Common myeloid progenitor, CD34-positive (primary cell): ENCODE measurements around the gene PRICKLE1.

ENCODE experiments used
- CTCF ChIA-PET: fragments of 350-600 bp; sonication (Branson Sonifier 250); formaldehyde crosslinking; loops from one replicate; lab custom pipeline; 2021; ENCODE audit warnings: antibody characterized with exemption; lab: Charles Lee
- POLR2A ChIA-PET: fragments of 350-600 bp; sonication (Branson Sonifier 250); formaldehyde crosslinking; loops from one replicate; lab custom pipeline; 2021; ENCODE audit warnings: antibody characterized with exemption; lab: Charles Lee
- DNase-seq, 3 donors: peaks; one replicate each; pipeline versions ENCODE4 v3.0.0 to v3.0.0-alpha.2; 2013
- H3K27ac ChIP-seq, 2 experiments: 1 replicate in 1 of 2; 2 replicates in 1 of 2; pipeline ENCODE4 v1.7.0; 2013; ENCODE audit warnings: inconsistent platforms in 2 of 2, low read length in 2 of 2, mild to moderate bottlenecking in 2 of 2, low read depth in 1 of 2, moderate library complexity in 1 of 2; ENCODE audit not compliant: severe bottlenecking in 2 of 2, insufficient read depth in 1 of 2, poor library complexity in 1 of 2
- H3K27me3 ChIP-seq, 5 experiments: replicated peaks in 2 of 5; 1 replicate in 3 of 5; 2 replicates in 2 of 5; pipeline versions ENCODE4 v1.6.1 to v1.7.0; 2013; ENCODE audit warnings: low read length in 4 of 5, mild to moderate bottlenecking in 2 of 5, moderate library complexity in 2 of 5, inconsistent platforms in 1 of 5; ENCODE audit not compliant: insufficient read depth in 5 of 5, control insufficient read depth in 4 of 5
- H3K36me3 ChIP-seq, 4 experiments: 1 replicate in 2 of 4; 2 replicates in 2 of 4; pipeline versions ENCODE4 v1.6.1 to v1.7.0; 2013; ENCODE audit warnings: low read length in 3 of 4, control low read depth in 1 of 4, mild to moderate bottlenecking in 1 of 4; ENCODE audit not compliant: control insufficient read depth in 4 of 4, insufficient read depth in 4 of 4
- H3K4me1 ChIP-seq, 4 experiments: 1 replicate in 3 of 4; 2 replicates in 1 of 4; pipeline versions ENCODE4 v1.6.1 to v1.7.1; 2013; ENCODE audit warnings: low read length in 3 of 4, mild to moderate bottlenecking in 3 of 4, control low read depth in 1 of 4, inconsistent platforms in 1 of 4, moderate library complexity in 1 of 4; ENCODE audit not compliant: control insufficient read depth in 4 of 4, insufficient read depth in 4 of 4; ENCODE audit errors: control extremely low read depth in 1 of 4
- H3K4me3 ChIP-seq, 7 experiments: 1 replicate in 4 of 7; 2 replicates in 3 of 7; pipeline versions ENCODE4 v1.5.1 to v1.7.0; 2013; ENCODE audit warnings: mild to moderate bottlenecking in 7 of 7, low read length in 6 of 7, moderate library complexity in 6 of 7, inconsistent platforms in 2 of 7, low read depth in 2 of 7, control low read depth in 1 of 7; ENCODE audit not compliant: insufficient read depth in 4 of 7, control insufficient read depth in 1 of 7; ENCODE audit errors: extremely low read depth in 1 of 7
- H3K9me3 ChIP-seq, 5 experiments: 1 replicate in 4 of 5; 2 replicates in 1 of 5; pipeline versions ENCODE4 v1.6.1 to v1.7.1; 2013; ENCODE audit warnings: low read length in 4 of 5, mild to moderate bottlenecking in 2 of 5, inconsistent platforms in 1 of 5, low read depth in 1 of 5, moderate library complexity in 1 of 5; ENCODE audit not compliant: control insufficient read depth in 4 of 5, insufficient read depth in 2 of 5; ENCODE audit errors: control extremely low read depth in 1 of 5
- WGBS: methylation state at CpG from one replicate; pipeline ENCODE4 v1.1.5; 2013; ENCODE audit not compliant: insufficient coverage; 5-methylcytosine and 5-hydroxymethylcytosine counted together

Gene PRICKLE1

DNA sequence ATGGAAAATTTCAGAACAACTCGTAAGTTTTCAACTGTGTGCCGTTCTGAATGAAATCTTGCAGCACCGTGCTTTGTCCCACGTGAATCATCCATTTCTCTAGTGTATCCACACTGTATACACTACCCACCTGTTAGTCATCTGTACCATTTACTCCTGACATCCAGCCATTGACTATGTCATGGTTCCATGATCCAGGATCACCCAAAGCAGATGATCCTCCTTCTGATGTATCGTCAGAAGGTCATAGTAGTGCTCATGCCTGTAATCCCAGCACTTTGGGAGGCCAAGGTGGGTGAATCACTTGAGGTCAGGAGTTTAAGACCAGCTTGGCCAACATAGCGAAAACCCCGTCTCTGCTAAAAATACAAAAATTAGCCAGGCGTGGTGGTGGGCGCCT, 140.7 kb downstream of the PRICKLE1 start:
- Histone ChIP-seq H3K9me3 (peaks cover 0 to 6% (median 2%) of the 10 kb centered on the region in 5 experiments), H3K4me1 (no peaks in the 10 kb centered on the region), H3K4me3 (no peak overlapping the region), H3K36me3 (peaks cover 6 to 44% (median 21%) of the 10 kb centered on the region in 4 experiments), H3K27me3 (no peaks in the 10 kb centered on the region), H3K27ac (no peak overlapping the region)
- DNase-seq: no peak
- WGBS: 99% methylated on average over 6 of the region's 9 CpGs
- ChIA-PET CTCF (no interaction called here), POLR2A (no interaction called here)

DNA sequence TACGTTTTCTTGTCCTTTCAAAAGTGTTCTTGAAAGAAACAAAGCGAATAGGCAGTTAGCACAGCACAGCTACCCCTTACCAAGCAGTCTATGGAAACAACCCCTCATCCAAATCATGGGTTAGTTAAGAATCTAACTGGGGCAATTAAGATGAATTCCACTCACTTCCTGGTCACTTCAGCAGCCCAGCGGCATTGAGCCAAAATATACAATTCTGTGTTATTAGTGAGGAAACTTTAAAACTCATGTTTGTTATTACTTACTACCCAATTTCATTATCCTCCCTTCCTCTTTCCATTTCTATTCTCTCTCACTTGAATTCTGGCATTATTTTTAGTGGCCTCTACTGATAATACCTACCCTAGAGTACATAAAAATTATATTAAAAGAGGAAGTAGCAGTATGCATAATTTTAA, 142.2 kb downstream of the PRICKLE1 start:
- CTCF ChIA-PET: no interaction called here
- Histone ChIP-seq H3K4me1 (no peaks in the 10 kb centered on the region), H3K4me3 (no peak overlapping the region), H3K9me3 (peaks cover 0 to 18% (median 9%) of the 10 kb centered on the region in 5 experiments), H3K36me3 (peaks cover 17 to 59% (median 30%) of the 10 kb centered on the region in 4 experiments), H3K27ac (no peak overlapping the region), H3K27me3 (no peaks in the 10 kb centered on the region)
- DNase-seq: peak in 1 of 3 donors; percentile 24
- POLR2A ChIA-PET: no interaction called here
- WGBS: 100% methylated on average over 1 of the region's 3 CpGs

DNA sequence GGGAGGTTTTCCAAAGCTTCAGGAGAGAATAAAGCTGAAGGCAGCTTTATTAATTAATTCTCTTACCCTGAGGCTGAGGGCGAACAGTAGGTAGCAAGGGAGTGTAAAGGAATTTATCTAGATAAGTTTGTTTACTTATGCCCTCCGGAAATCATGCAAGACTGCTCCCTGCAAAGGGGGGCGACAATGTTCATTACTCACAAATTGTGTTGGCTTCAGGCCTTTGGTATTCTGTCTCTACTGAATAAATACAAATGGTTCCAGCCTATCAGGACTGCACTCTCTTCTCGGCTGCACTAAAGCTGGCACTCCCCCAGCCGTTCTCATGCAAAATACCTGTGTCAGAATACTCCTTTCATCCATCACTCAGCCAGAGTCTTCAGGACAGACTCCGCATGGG, 142.8 kb downstream of the PRICKLE1 start:
- 97% methylated on average over 4 of the region's 6 CpGs for WGBS
- Histone ChIP-seq H3K36me3 (peaks cover 20 to 65% (median 34%) of the 10 kb centered on the region in 4 experiments), H3K4me1 (no peaks in the 10 kb centered on the region), H3K4me3 (no peak overlapping the region), H3K27ac (no peak overlapping the region), H3K27me3 (no peaks in the 10 kb centered on the region), H3K9me3 (peaks cover 0 to 18% (median 13%) of the 10 kb centered on the region in 5 experiments)
- CTCF ChIA-PET: no interaction called here
- DNase-seq: no peak
- POLR2A ChIA-PET: no interaction called here

DNA sequence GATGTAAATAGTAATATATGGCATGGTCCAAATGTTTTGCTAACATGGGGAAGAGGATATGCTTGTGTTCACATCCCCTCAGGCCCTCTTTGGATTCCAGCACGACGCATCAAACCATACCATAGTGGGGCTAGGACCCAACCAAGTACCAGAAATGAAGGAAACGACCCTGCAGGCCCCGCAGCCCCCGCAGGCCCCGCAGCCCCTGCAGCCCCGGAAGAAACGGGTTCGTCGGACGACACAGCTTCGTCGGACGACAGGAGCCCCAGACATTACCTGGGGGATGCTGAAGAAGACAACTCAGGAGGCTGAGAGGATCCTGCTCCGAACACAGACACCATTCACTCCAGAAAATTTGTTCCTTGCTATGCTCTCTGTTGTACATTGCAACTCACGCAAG, 143.7 kb downstream of the PRICKLE1 start:
- no peak overlapping the region for H3K27ac ChIP-seq
- H3K9me3 ChIP-seq: peaks cover 0 to 18% (median 13%) of the 10 kb centered on the region in 5 experiments
- WGBS: 95% methylated on average over 13 of the region's 16 CpGs
- H3K4me3 ChIP-seq: no peak overlapping the region
- no peaks in the 10 kb centered on the region for H3K27me3 ChIP-seq
- H3K36me3 ChIP-seq: peaks cover 24 to 69% (median 39%) of the 10 kb centered on the region in 4 experiments
- no peak for DNase-seq
- ChIA-PET CTCF (no interaction called here), POLR2A (no interaction called here)
- no peaks in the 10 kb centered on the region for H3K4me1 ChIP-seq

DNA sequence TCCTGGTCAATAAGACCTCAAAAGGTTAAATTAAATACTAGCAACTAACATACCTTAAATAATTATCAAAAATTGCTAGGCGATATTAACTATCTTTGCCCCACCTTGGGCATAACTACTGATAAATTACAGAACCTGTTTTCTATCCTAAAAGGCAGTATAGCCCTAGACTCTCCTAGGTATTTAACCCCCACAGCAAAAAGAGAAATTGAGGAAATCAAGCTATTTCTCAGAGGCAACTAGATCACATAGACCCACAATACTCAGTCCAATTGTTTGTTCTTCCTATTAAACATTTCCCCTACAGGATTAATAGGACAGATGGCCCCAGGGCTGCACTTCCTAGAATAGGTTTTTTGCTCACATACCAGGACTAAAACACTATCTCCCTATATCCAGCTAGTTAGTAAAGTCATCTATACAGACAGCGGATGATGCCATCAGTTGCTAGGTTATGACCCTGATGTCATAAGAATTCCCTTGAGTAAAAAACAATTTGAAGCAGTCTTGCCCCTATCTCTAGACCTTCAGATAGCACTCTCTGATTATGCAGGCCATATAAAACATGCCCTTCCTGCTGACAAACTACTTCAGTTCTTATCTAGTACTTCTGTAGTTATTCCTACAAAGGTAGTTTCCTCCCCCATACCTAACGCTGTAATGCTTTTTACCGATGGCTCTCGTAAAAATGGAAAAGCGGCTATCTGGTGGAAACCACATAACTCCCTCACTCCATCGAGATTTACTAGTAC, 145.2 kb downstream of the PRICKLE1 start:
- peaks cover 20 to 72% (median 38%) of the 10 kb centered on the region in 4 experiments for H3K36me3 ChIP-seq
- ChIA-PET POLR2A (no interaction called here), CTCF (no interaction called here)
- no peaks in the 10 kb centered on the region for H3K4me1 ChIP-seq
- peak in 1 of 3 donors; percentile 8 for DNase-seq
- no peaks in the 10 kb centered on the region for H3K27me3 ChIP-seq
- H3K9me3 ChIP-seq: peaks cover 0 to 18% (median 13%) of the 10 kb centered on the region in 5 experiments
- no peak overlapping the region for H3K27ac ChIP-seq
- WGBS: 97% methylated on average over 7 of the region's 7 CpGs
- no peak overlapping the region for H3K4me3 ChIP-seq

DNA sequence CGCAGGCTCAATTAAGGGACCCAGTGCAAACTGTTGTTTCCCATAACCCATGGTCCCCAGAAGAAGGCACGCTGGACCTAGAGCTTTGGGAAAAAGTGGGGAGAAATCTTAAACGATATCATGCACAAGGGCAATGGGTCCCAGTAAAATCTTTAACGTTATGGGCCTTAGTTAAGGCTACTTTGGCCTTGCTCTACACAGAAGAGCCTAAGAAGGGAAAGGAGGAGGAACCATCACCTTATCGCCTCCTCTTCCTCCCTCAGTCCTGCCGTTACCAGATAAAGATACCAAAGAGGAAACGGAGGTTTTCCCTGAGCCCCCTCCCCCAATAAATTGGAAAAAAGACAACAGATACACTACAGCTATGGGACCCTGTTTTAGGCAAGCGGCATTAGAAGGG, 146.7 kb downstream of the PRICKLE1 start:
- ChIA-PET POLR2A (no interaction called here), CTCF (interaction anchor here (0.8 to 1.0 kb wide), 3 partner anchors 8 to 38 kb away, joined by 3 read pairs; no protein-coding TSS in a partner anchor)
- H3K4me3 ChIP-seq: no peak overlapping the region
- H3K27ac ChIP-seq: peak overlapping the region in 1 of 2 experiments; percentile 52
- no peaks in the 10 kb centered on the region for H3K27me3 ChIP-seq
- H3K9me3 ChIP-seq: peaks cover 0 to 18% (median 13%) of the 10 kb centered on the region in 5 experiments
- 92% methylated on average over 4 of the region's 8 CpGs for WGBS
- peaks cover 22 to 68% (median 35%) of the 10 kb centered on the region in 4 experiments for H3K36me3 ChIP-seq
- no peak for DNase-seq
- no peaks in the 10 kb centered on the region for H3K4me1 ChIP-seq

DNA sequence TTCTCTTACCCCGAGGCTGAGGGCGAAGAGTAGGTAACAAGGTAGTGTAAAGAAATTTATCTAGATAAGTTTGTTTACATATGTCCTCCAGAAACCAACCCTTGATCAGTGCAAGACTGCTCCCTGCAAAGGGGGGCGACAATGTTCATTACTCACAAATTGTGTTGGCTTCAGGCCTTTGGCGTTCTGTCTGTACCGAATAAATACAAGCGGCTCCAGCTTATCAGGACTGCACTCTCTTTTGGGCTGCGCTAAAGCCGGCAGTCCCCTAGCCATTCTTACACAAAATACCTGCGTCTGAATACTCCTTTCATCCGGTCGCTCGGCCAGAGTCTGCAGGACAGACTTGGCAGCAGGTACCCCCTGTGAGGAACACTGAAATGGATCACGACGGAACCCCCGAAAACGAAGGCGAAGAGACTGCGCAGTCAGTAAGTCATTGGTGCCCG, 147.2 kb downstream of the PRICKLE1 start:
- Histone ChIP-seq H3K36me3 (peaks cover 22 to 67% (median 35%) of the 10 kb centered on the region in 4 experiments), H3K27me3 (no peaks in the 10 kb centered on the region), H3K9me3 (peaks cover 0 to 18% (median 13%) of the 10 kb centered on the region in 5 experiments), H3K4me3 (no peak overlapping the region), H3K27ac (peak overlapping the region in 1 of 2 experiments; percentile 52), H3K4me1 (no peaks in the 10 kb centered on the region)
- CTCF ChIA-PET: interaction anchor here (0.8 to 1.0 kb wide), 2 partner anchors 12 to 38 kb away, joined by 3 read pairs; no protein-coding TSS in a partner anchor
- POLR2A ChIA-PET: no interaction called here
- no peak for DNase-seq
- 100% methylated on average over 12 of the region's 19 CpGs for WGBS
